SK-N-MC (cell line): ENCODE measurements around the gene PRR15L.

Experiments used
- DNase-seq: peaks from one replicate; pipeline ENCODE4 v3.0.0-alpha.2; 2011; ENCODE audit warnings: low read depth, low spot score
- H3K27ac ChIP-seq: fragments of 200-600 bp; sonication (generic); 2 replicates; pipeline ENCODE4 v1.5.1; 2016; ENCODE audit warnings: mixed run types
- H3K36me3 ChIP-seq: fragments of 200-600 bp; sonication (generic); 2 replicates; pipeline ENCODE4 v1.6.1; 2017; ENCODE audit warnings: antibody characterized with exemption, low read length, mixed read lengths; ENCODE audit not compliant: insufficient read depth
- H3K4me3 ChIP-seq: fragments of 200-600 bp; sonication (generic); 2 replicates; pipeline ENCODE4 v1.5.1; 2016
- H3K9ac ChIP-seq: fragments of 200-600 bp; sonication (generic); 2 replicates; pipeline ENCODE4 v1.8.0; 2017; ENCODE audit warnings: mixed run types, mixed read lengths; ENCODE audit not compliant: insufficient read length
- H3K9me3 ChIP-seq: fragments of 200-600 bp; sonication (generic); 2 replicates; pipeline ENCODE4 v1.6.1; 2017; ENCODE audit warnings: low read depth, mild to moderate bottlenecking, antibody characterized with exemption, low read length, moderate library complexity, mixed read lengths
- EZH2 ChIP-seq: fragments of 200-600 bp; sonication (generic); IDR thresholded peaks from one replicate; pipeline ENCODE4 v1.6.1; 2017; ENCODE audit warnings: antibody characterized with exemption
- FOXP2 ChIP-seq: optimal IDR thresholded peaks from 2 replicates; pipeline ENCODE3; 2011; ENCODE audit warnings: mild to moderate bottlenecking, moderate library complexity; ENCODE audit not compliant: insufficient read depth; ENCODE audit errors: extremely low read length, control extremely low read depth
- POLR2AphosphoS5 ChIP-seq: IDR thresholded peaks from 2 replicates; pipeline ENCODE4 v1.6.1; 2012; ENCODE audit warnings: mild to moderate bottlenecking, low read depth, low read length, borderline replicate concordance

The PRR15L gene

GRCh38 chr17:47970725-47971499, 13.2 kb upstream of the PRR15L start, which contains the start of gene CDK5RAP3:
CDK5RAP3 (plus strand) TSS chr17:47971113; CDS start chr17:47971147, 34 bp downstream.
- H3K4me3 ChIP-seq, result peak within 1 kb of the TSS; percentile 94
- DNase-seq, result peak; percentile 66
- H3K9me3 ChIP-seq, result no peaks in the 10 kb centered on the region
- H3K36me3 ChIP-seq, result peaks cover 14% of the 10 kb centered on the region; the same call in 1 of the 2 replicates
- H3K27ac ChIP-seq, result no peak within 1 kb of the TSS
- peak; percentile 70; the same call in 1 of the 2 replicates for TF ChIP-seq POLR2AphosphoS5
- no peak for TF ChIP-seq FOXP2
- peak within 1 kb of the TSS; percentile 66 for H3K9ac ChIP-seq

- Histone ChIP-seq H3K4me3 (peak overlapping the region; percentile 94), H3K9ac (peak overlapping the region; percentile 48), H3K27ac (no peak overlapping the region)
Observed at GRCh38 chr17:47969930-47970724, 12.4 kb upstream of the PRR15L start.

DNA sequence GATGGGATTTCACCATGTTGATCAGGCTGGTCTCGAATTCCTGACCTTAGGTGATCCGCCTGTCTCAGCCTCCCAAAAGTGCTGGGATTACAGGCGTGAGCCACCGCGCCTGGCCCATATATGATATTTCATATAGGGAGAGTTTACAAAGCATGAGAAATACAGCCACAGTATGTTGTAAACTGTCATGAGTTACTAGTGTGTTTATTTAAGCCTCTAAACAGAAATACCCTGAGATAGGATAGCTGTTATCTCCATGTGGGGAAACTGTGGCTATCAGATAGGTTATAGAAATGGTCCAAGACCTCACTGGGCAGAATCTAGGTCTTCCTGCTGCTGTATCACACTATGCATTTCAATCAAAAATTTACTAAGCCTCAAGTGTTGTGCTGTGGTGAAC, 11.2 kb upstream of the PRR15L start:
- Histone ChIP-seq H3K4me3 (no peak overlapping the region), H3K27ac (no peak overlapping the region), H3K9ac (no peak overlapping the region), H3K9me3 (no peaks in the 10 kb centered on the region), H3K36me3 (peaks cover 7% of the 10 kb centered on the region; the same call in 1 of the 2 replicates)
- no peak for DNase-seq
- no peak for TF ChIP-seq POLR2AphosphoS5
- TF ChIP-seq EZH2, result no peak
- TF ChIP-seq FOXP2, result no peak

More at GRCh38 chr17:47969930-47970724, 12.4 kb upstream of the PRR15L start:
- Histone ChIP-seq H3K36me3 (peaks cover 9% of the 10 kb centered on the region; the same call in 1 of the 2 replicates), H3K9me3 (no peaks in the 10 kb centered on the region)
- no peak for DNase-seq
- TF ChIP-seq POLR2AphosphoS5 (no peak), FOXP2 (no peak), EZH2 (no peak)

- no peak overlapping the region for H3K9ac ChIP-seq
- no peaks in the 10 kb centered on the region for H3K9me3 ChIP-seq
- TF ChIP-seq FOXP2, result no peak
- TF ChIP-seq EZH2, result no peak
- no peak for TF ChIP-seq POLR2AphosphoS5
- H3K27ac ChIP-seq, result no peak overlapping the region
- no peak overlapping the region for H3K4me3 ChIP-seq
- no peak for DNase-seq
- H3K36me3 ChIP-seq, result no peaks in the 10 kb centered on the region
Observed at GRCh38 chr17:47967607-47968252, 10.0 kb upstream of the PRR15L start.

GRCh38 chr17:47966079-47966519, 8.4 kb upstream of the PRR15L start:
- DNase-seq, result no peak
- TF ChIP-seq EZH2 (no peak), FOXP2 (no peak), POLR2AphosphoS5 (no peak)
- Histone ChIP-seq H3K9ac (no peak overlapping the region), H3K27ac (no peak overlapping the region), H3K9me3 (no peaks in the 10 kb centered on the region), H3K36me3 (no peaks in the 10 kb centered on the region), H3K4me3 (no peak overlapping the region)

DNA sequence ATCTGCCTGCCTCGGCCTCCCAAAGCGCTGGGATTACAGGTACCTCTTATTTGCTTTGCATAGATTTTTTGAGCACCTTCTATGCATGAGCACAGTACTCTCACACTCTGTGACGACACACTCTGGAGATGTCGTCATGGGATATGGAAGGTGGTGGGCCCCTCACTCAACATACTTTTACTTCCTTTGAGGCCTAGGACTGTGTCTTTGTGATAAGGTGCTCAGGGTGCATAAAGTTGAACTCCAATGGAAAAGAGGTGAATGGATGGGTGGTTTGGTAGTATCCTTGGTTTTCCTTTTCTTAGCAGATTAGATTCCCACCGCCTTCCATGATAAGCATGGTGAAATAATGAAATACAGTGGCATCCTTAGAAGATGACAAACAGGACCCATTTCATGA, 7.2 kb upstream of the PRR15L start:
- Histone ChIP-seq H3K4me3 (no peak overlapping the region), H3K9ac (no peak overlapping the region), H3K9me3 (no peaks in the 10 kb centered on the region), H3K27ac (no peak overlapping the region), H3K36me3 (no peaks in the 10 kb centered on the region)
- TF ChIP-seq FOXP2 (no peak), POLR2AphosphoS5 (no peak)
- no peak for DNase-seq

DNA sequence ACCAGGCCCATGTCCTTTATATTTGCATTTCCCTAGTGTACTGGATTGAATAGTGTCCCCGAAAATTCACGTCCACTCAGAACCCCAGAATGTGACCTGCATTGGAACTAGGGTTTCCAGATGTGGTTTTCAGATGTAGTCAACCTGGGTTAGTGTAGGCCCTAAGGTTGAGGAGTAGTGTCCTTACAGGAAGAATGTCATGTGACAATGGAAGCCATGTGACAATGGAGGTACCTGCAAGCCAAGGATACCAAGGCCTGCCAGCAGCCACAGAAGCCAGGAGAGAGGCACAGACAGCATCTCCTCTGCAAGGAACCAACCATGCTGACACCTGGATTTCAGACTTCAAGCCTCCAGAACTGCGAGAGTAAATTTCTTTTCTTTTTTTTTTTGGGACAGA, 5.2 kb upstream of the PRR15L start:
- H3K27ac ChIP-seq, result no peak overlapping the region
- TF ChIP-seq FOXP2, result no peak
- no peak for TF ChIP-seq EZH2
- TF ChIP-seq POLR2AphosphoS5, result no peak
- no peak overlapping the region for H3K9ac ChIP-seq
- no peak overlapping the region for H3K4me3 ChIP-seq
- H3K9me3 ChIP-seq, result no peaks in the 10 kb centered on the region
- DNase-seq, result no peak
- H3K36me3 ChIP-seq, result no peaks in the 10 kb centered on the region

DNA sequence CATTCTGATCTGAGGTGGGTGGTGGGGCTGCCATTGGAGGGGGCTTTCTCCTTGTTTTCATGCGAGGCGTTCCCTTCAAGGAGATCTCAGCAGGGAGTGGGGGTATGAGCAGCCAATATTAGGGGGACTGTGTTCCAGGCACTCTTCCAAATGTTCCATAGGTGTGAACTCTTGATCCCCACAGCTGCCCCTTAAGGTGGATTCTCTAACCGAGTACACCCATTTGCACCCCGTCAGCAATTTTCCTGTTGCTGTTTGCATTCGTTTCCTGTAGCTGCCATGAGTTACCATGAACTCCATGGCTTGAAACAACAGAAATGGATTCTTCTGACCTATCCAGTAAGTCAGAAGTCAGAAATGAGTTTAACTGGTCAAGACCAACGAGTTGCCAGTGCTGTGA, 3.7 kb upstream of the PRR15L start:
- Histone ChIP-seq H3K9me3 (no peaks in the 10 kb centered on the region), H3K27ac (no peak overlapping the region), H3K9ac (no peak overlapping the region), H3K4me3 (no peak overlapping the region), H3K36me3 (no peaks in the 10 kb centered on the region)
- DNase-seq, result no peak
- no peak for TF ChIP-seq POLR2AphosphoS5
- no peak for TF ChIP-seq FOXP2
- TF ChIP-seq EZH2, result no peak
